ENCODE results near the gene TSPEAR. TPM values are rescaled to one million over a fixed set of nuclear protein-coding genes. Genes with fewer than 3 reads are reported as not detected.
"Not testable (repeated sequence)": the region's sequence is repeated elsewhere in the genome, so short reads cannot be mapped to it uniquely, and the experiment has no call there.

TSPEAR gene
- total RNA-seq, 4 donors from 2014 or later = 0.19 TPM; not detected in 3

GRCh38 chr21:44666401-44667320, 44.7 kb downstream of the TSPEAR start, which contains the start of gene KRTAP12-2:
KRTAP12-2 (minus strand) TSS chr21:44666927; CDS start chr21:44666886, 41 bp downstream.
- ATAC-seq (ENCODE audit: low FRiP score) (no peak), DNase-seq (ENCODE audit: low spot score) (no peak)
- TF ChIP-seq CTCF (IDR thresholded peaks at IDR 0.05) = no peak

GRCh38 chr21:44664691-44665090, 46.7 kb downstream of the TSPEAR start:
- ATAC-seq (ENCODE audit: low FRiP score) (no peak), DNase-seq (ENCODE audit: low spot score) (no peak)
- TF ChIP-seq CTCF (IDR thresholded peaks at IDR 0.05) = no peak

GRCh38 chr21:44661567-44661966, 49.8 kb downstream of the TSPEAR start:
- DNase-seq (ENCODE audit: low spot score); ATAC-seq (ENCODE audit: low FRiP score): not testable (repeated sequence)

GRCh38 chr21:44658913-44659595, 52.3 kb downstream of the TSPEAR start:
- DNase-seq (ENCODE audit: low spot score) (no peak), ATAC-seq (ENCODE audit: low FRiP score) (no peak)
- TF ChIP-seq CTCF (IDR thresholded peaks at IDR 0.05) = no peak

GRCh38 chr21:44658541-44658910, 52.8 kb downstream of the TSPEAR start:
- no peak for DNase-seq (ENCODE audit: low spot score)
- TF ChIP-seq CTCF (IDR thresholded peaks at IDR 0.05) = no peak
- ATAC-seq (ENCODE audit: low FRiP score) = no peak

DNA sequence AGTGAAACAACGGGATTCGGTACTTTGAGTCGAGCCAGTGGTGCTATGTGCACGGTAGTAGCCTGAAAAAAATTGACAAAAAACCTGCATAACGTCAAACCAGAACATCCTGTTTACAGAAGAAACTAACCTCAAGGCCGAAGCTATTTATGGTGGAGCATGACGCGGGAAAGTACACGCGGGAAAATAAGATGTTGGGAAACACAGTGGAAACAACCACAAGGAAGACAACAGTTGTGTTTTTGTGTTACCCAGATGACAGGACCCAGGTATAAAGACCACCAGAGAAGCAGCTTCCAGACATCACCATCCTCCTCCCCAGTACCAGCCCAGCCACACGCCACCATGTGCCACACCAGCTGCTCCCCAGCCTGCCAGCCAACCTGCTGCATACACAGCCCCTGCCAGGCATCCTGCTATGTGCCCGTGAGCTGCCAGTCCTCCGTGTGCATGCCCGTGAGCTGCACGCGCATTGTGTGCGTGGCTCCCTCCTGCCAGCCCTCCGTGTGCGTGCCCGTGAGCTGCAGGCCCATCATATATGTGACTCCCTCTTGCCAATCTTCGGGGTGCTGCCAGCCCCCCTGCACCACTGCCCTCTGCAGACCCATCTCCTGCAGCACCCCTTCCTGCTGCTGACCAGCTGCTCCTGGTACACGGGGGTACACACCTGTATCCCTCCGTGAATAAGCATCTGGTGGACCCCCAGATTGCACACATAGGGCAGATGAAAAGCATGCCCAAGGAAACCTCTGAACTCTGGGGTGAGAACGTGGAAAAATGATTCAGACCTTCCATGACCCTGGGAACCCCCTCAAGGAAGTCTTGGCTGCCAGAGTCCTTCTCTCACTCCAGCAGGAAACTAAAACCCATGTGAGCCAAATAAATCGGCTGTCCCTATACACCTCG, 53.5 kb downstream of the TSPEAR start, which contains the start of gene KRTAP12-3:
Gene KRTAP12-3 (plus strand): TSS at position 298 of the 906 bp plus-strand sequence. CDS start 48 bp downstream, at position 346.
- ATAC-seq (ENCODE audit: low FRiP score) (no peak), DNase-seq (ENCODE audit: low spot score) (no peak)
- TF ChIP-seq CTCF (IDR thresholded peaks at IDR 0.05) = no peak

DNA sequence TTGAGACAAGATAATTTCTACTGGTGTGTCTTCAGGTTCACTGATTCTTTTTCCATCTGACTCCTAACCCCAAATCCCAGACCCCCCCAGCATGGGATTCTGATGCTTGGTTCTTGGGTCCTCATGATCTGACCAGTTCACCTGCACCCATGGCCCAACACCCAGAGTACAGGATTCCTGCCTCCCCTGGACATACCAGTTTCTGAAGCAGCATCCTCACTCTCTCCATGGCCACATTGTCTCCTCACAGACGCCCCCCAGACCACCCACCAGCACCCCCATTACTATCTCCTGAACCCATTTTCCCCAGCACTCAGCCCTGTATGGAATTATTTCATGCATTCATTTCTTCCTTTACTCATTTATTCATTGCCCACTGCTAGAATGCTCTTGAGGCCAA, 54.5 kb downstream of the TSPEAR start:
- no peak for ATAC-seq (ENCODE audit: low FRiP score)

More for the DNA sequence above, 54.5 kb downstream of the TSPEAR start:
- no peak for TF ChIP-seq CTCF (IDR thresholded peaks at IDR 0.05)
- no peak for DNase-seq (ENCODE audit: low spot score)
